Measurements from ENCODE around the gene TLK1. TPM values are rescaled to one million over a fixed set of nuclear protein-coding genes. Genes with fewer than 3 reads are reported as not detected.
A peak's percentile ranks its signal among the peaks of the same experiment; 100 is the strongest.

The TLK1 gene
- total RNA-seq, 1 experiment from 2014 or later = 10.1 TPM

- peak; percentile 77 for DNase-seq
- H3F3A ChIP-seq (ENCODE audit: low read length, unreplicated experiment) = no peaks in the 10 kb centered on the region
- H4K20me1 ChIP-seq (ENCODE audit: low read length) = no peaks in the 10 kb centered on the region
- H3K9me3 ChIP-seq (ENCODE audit: low read length) = no peaks in the 10 kb centered on the region
- no peaks in the 10 kb centered on the region for H3K36me3 ChIP-seq (ENCODE audit: low read depth, low read length)
- H2AFZ ChIP-seq (ENCODE audit: low read length) = peak overlapping the region; percentile 16; the same call in 1 of the 2 replicates
- BruUV-seq (replicated peaks) = no TSS peak
- H3K4me3 ChIP-seq (ENCODE audit: low read length) = no peak overlapping the region
- peak overlapping the region; percentile 48 for H3K4me2 ChIP-seq (ENCODE audit: low read length)
- ATAC-seq = peak; percentile 82
- TF ChIP-seq EZH2 (IDR thresholded peaks at IDR 0.05; ENCODE audit: low read length, unreplicated experiment) = no peak
- TF ChIP-seq EZH2phosphoT487 (IDR thresholded peaks at IDR 0.05; ENCODE audit: borderline replicate concordance, low read length) = no peak
- TF ChIP-seq CTCF (conservative IDR thresholded peaks at IDR 0.05; ENCODE audit: low read depth, low read length) = no peak
- H3K27me3 ChIP-seq (ENCODE audit: low read length) = no peaks in the 10 kb centered on the region
- no peaks in the 10 kb centered on the region for H3K79me2 ChIP-seq (ENCODE audit: low read length)
- POLR2A ChIA-PET (ENCODE audit: unreplicated experiment) = no interaction called here
- intact Hi-C loops (cut with micrococcal nuclease) = no loop called here
- H3K9ac ChIP-seq (ENCODE audit: low read length) = no peak overlapping the region
- H3K4me1 ChIP-seq (ENCODE audit: insufficient read depth, low read length) = peaks cover 16% of the 10 kb centered on the region
- CTCF ChIA-PET = no interaction called here
- H3K27ac ChIP-seq (ENCODE audit: low read length) = no peak overlapping the region
- no peaks in the 10 kb centered on the region for H3K9me2 ChIP-seq (replicated peaks; ENCODE audit: low read length)
Observed at GRCh38 chr2:171185941-171186340, 25.2 kb upstream of the TLK1 start.

- ATAC-seq = peak; percentile 18; the same call in 1 of the 2 replicates
- intact Hi-C loops (cut with micrococcal nuclease) = no loop called here
- CTCF ChIA-PET = no interaction called here
Observed at GRCh38 chr2:171185165-171185818, 24.6 kb upstream of the TLK1 start.

More at GRCh38 chr2:171185165-171185818, 24.6 kb upstream of the TLK1 start:
- H3K4me1 ChIP-seq (ENCODE audit: insufficient read depth, low read length) = peaks cover 16% of the 10 kb centered on the region
- 0 out of 2 replicates have a peak overlapping the region, but pooled peaks have one; percentile 7 for H3K27ac ChIP-seq (ENCODE audit: low read length)
- no peak overlapping the region for H2AFZ ChIP-seq (ENCODE audit: low read length)
- no TSS peak for BruUV-seq (replicated peaks)
- DNase-seq = no peak
- H3K36me3 ChIP-seq (ENCODE audit: low read depth, low read length) = no peaks in the 10 kb centered on the region
- TF ChIP-seq EZH2phosphoT487 (IDR thresholded peaks at IDR 0.05; ENCODE audit: borderline replicate concordance, low read length) (no peak), EZH2 (IDR thresholded peaks at IDR 0.05; ENCODE audit: low read length, unreplicated experiment) (no peak), CTCF (conservative IDR thresholded peaks at IDR 0.05; ENCODE audit: low read depth, low read length) (no peak)
- no peaks in the 10 kb centered on the region for H3F3A ChIP-seq (ENCODE audit: low read length, unreplicated experiment)
- H3K9me2 ChIP-seq (replicated peaks; ENCODE audit: low read length) = no peaks in the 10 kb centered on the region
- H4K20me1 ChIP-seq (ENCODE audit: low read length) = no peaks in the 10 kb centered on the region
- H3K4me3 ChIP-seq (ENCODE audit: low read length) = no peak overlapping the region
- no peak overlapping the region for H3K9ac ChIP-seq (ENCODE audit: low read length)
- H3K27me3 ChIP-seq (ENCODE audit: low read length) = no peaks in the 10 kb centered on the region
- H3K9me3 ChIP-seq (ENCODE audit: low read length) = no peaks in the 10 kb centered on the region
- no peaks in the 10 kb centered on the region for H3K79me2 ChIP-seq (ENCODE audit: low read length)
- H3K4me2 ChIP-seq (ENCODE audit: low read length) = peak overlapping the region; percentile 48
- POLR2A ChIA-PET (ENCODE audit: unreplicated experiment) = no interaction called here
